ENCODE measurements around the gene EFNA3. TPM values are rescaled to one million over a fixed set of nuclear protein-coding genes. Genes with fewer than 3 reads are reported as not detected.

The EFNA3 gene
- total RNA-seq, 1 experiment from 2014 or later = 2.3 TPM

GRCh38 chr1:155071701-155072100 is 6.9 kb upstream of the EFNA3 start:
- H3K9me3 ChIP-seq (ENCODE audit: control insufficient read depth, insufficient read depth, low read depth, low read length) = no peaks in the 10 kb centered on the region
- DNase-seq (ENCODE audit: low read depth, low spot score) (no peak), ATAC-seq (no peak)
- no peak overlapping the region for H3K27ac ChIP-seq (ENCODE audit: low read length)
- H3K4me1 ChIP-seq (ENCODE audit: control insufficient read depth, insufficient read depth, low read length) = peaks cover 14% of the 10 kb centered on the region
- ChIA-PET POLR2A (interaction anchor here (0.7 kb wide), 2 partner anchors 51 to 673 kb away, joined by 4 to 7 read pairs; no protein-coding TSS in a partner anchor), CTCF (interaction anchor here (0.6 kb wide), 1 partner anchor 10 kb away, joined by 3 read pairs; no protein-coding TSS in a partner anchor)
- intact Hi-C loops (cut with micrococcal nuclease; ENCODE audit: unreplicated experiment) (no loop called here), in situ Hi-C loops (cut with HindIII; ENCODE audit: low pct_unique_long_range_greater_than_20kb, low sequenced_read_pairs) (no loop called here)
- H3K4me3 ChIP-seq (ENCODE audit: low read depth in 2 of 2, low read length in 2 of 2) = no peak overlapping the region
- no peaks in the 10 kb centered on the region for H3K36me3 ChIP-seq (ENCODE audit: control insufficient read depth, insufficient read depth, low read length)
- H3K27me3 ChIP-seq (ENCODE audit: control insufficient read depth, insufficient read depth, low read length) = no peaks in the 10 kb centered on the region
- no peak for TF ChIP-seq POLR2AphosphoS5 (IDR thresholded peaks at IDR 0.05; ENCODE audit: low read depth, low read length)
- no peak for TF ChIP-seq REST (IDR thresholded peaks at IDR 0.05; ENCODE audit: insufficient read depth in 1 of 2, low read depth in 2 of 2, low read length in 1 of 2)
- no peak for TF ChIP-seq CTCF (IDR thresholded peaks at IDR 0.05)
- no TSS peak for BruUV-seq (replicated peaks)

GRCh38 chr1:155072531-155073289 is 5.9 kb upstream of the EFNA3 start:
- no peak overlapping the region for H3K4me3 ChIP-seq (ENCODE audit: low read depth in 2 of 2, low read length in 2 of 2)
- DNase-seq (ENCODE audit: low read depth, low spot score) (no peak), ATAC-seq (no peak)
- no peaks in the 10 kb centered on the region for H3K9me3 ChIP-seq (ENCODE audit: control insufficient read depth, insufficient read depth, low read depth, low read length)
- in situ Hi-C loops (cut with HindIII; ENCODE audit: low pct_unique_long_range_greater_than_20kb, low sequenced_read_pairs) = no loop called here
- no peak overlapping the region for H3K27ac ChIP-seq (ENCODE audit: low read length)
- H3K4me1 ChIP-seq (ENCODE audit: control insufficient read depth, insufficient read depth, low read length) = peaks cover 14% of the 10 kb centered on the region
- POLR2A ChIA-PET = interaction anchor here (0.8 kb wide), 1 partner anchor 178 kb away, joined by 3 read pairs; no protein-coding TSS in a partner anchor
- no peak for TF ChIP-seq POLR2AphosphoS5 (IDR thresholded peaks at IDR 0.05; ENCODE audit: low read depth, low read length)
- TF ChIP-seq SIN3A (IDR thresholded peaks at IDR 0.05; ENCODE audit: borderline replicate concordance, insufficient read depth, low read depth, low read length) = no peak
- TF ChIP-seq TCF7L2 (IDR thresholded peaks at IDR 0.05; ENCODE audit: low read depth, low read length) = no peak
- TF ChIP-seq CTCF (IDR thresholded peaks at IDR 0.05) = no peak
- no peak for TF ChIP-seq REST (IDR thresholded peaks at IDR 0.05; ENCODE audit: insufficient read depth in 1 of 2, low read depth in 2 of 2, low read length in 1 of 2)
- H3K27me3 ChIP-seq (ENCODE audit: control insufficient read depth, insufficient read depth, low read length) = no peaks in the 10 kb centered on the region
- intact Hi-C loops (cut with micrococcal nuclease; ENCODE audit: unreplicated experiment) = no loop called here
- no TSS peak for BruUV-seq (replicated peaks)
- CTCF ChIA-PET = interaction anchor here (1.1 kb wide), 1 partner anchor 12 kb away, joined by 3 read pairs; no protein-coding TSS in a partner anchor
- H3K36me3 ChIP-seq (ENCODE audit: control insufficient read depth, insufficient read depth, low read length) = no peaks in the 10 kb centered on the region

Data from Panc1 (cell line).